Neuronal stem cell (in vitro differentiated cells): Measurements from ENCODE around the gene CDKN2AIPNL.

ENCODE experiments used
- DNase-seq: peaks from one replicate; pipeline ENCODE4 v3.0.0-alpha.2; 2013; ENCODE audit warnings: low spot score
- H2AFZ ChIP-seq: one replicate; pipeline ENCODE4 v1.6.1; 2013; ENCODE audit warnings: mild to moderate bottlenecking, low read length, inconsistent platforms
- H2AK5ac ChIP-seq: 2 replicates; pipeline ENCODE4 v1.6.1; 2013; ENCODE audit warnings: low read depth, mild to moderate bottlenecking, inconsistent platforms, low read length, moderate library complexity, mixed read lengths
- H2BK120ac ChIP-seq: 2 replicates; pipeline ENCODE4 v1.6.1; 2013; ENCODE audit warnings: low read depth, mild to moderate bottlenecking, inconsistent platforms, low read length, moderate library complexity, mixed read lengths
- H2BK12ac ChIP-seq: one replicate; pipeline ENCODE4 v1.6.1; 2013; ENCODE audit warnings: low read length, inconsistent platforms
- H2BK15ac ChIP-seq: 2 replicates; pipeline ENCODE4 v1.6.1; 2013; ENCODE audit warnings: mild to moderate bottlenecking, low read length, inconsistent platforms, mixed read lengths
- H2BK5ac ChIP-seq: one replicate; pipeline ENCODE4 v1.6.1; 2013; ENCODE audit warnings: inconsistent platforms, mild to moderate bottlenecking, low read length, moderate library complexity
- H3K14ac ChIP-seq: one replicate; pipeline ENCODE4 v1.6.1; 2013; ENCODE audit warnings: low read length, inconsistent platforms
- H3K18ac ChIP-seq: 2 replicates; pipeline ENCODE4 v1.6.1; 2013; ENCODE audit warnings: low read length, inconsistent platforms
- H3K23ac ChIP-seq: 2 replicates; pipeline ENCODE4 v1.6.1; 2013; ENCODE audit warnings: low read depth, mild to moderate bottlenecking, mixed read lengths, low read length, inconsistent platforms; ENCODE audit not compliant: poor library complexity
- H3K27ac ChIP-seq: replicated peaks from 3 replicates; pipeline ENCODE4 v1.5.1; 2013; ENCODE audit warnings: low read length, inconsistent platforms
- H3K27me3 ChIP-seq, 3 experiments: 2 replicates each; pipeline ENCODE4 v1.6.1; 2013; ENCODE audit warnings: low read length in 3 of 3, mild to moderate bottlenecking in 2 of 3, inconsistent platforms in 1 of 3, low read depth in 1 of 3, mixed read lengths in 1 of 3, moderate library complexity in 1 of 3; ENCODE audit not compliant: control insufficient read depth in 3 of 3, insufficient read depth in 3 of 3
- H3K36me3 ChIP-seq, 2 donors: replicated peaks in 1 of 2; 2 replicates each; pipeline ENCODE4 v1.6.1; 2013; ENCODE audit warnings: low read length in 2 of 2; ENCODE audit not compliant: control insufficient read depth in 2 of 2, insufficient read depth in 2 of 2
- H3K4ac ChIP-seq: 2 replicates; pipeline ENCODE4 v1.6.1; 2013; ENCODE audit warnings: inconsistent platforms, mild to moderate bottlenecking, low read length, moderate library complexity
- H3K4me1 ChIP-seq, 2 donors: 1 replicate in 1 of 2; 2 replicates in 1 of 2; pipeline ENCODE4 v1.6.1; 2013; ENCODE audit warnings: low read length in 2 of 2, low read depth in 1 of 2; ENCODE audit not compliant: control insufficient read depth in 2 of 2, insufficient read depth in 1 of 2
- H3K4me2 ChIP-seq: one replicate; pipeline ENCODE4 v1.6.1; 2013; ENCODE audit warnings: mild to moderate bottlenecking, low read length, inconsistent platforms; ENCODE audit not compliant: insufficient read depth, poor library complexity, severe bottlenecking
- H3K4me3 ChIP-seq, 2 donors: 2 replicates each; pipeline ENCODE4 v1.5.1; 2013; ENCODE audit warnings: low read length in 2 of 2, mild to moderate bottlenecking in 2 of 2, inconsistent platforms in 1 of 2, moderate library complexity in 1 of 2
- H3K79me1 ChIP-seq: one replicate; pipeline ENCODE4 v1.6.1; 2013; ENCODE audit warnings: low read depth, mild to moderate bottlenecking, inconsistent platforms, low read length, moderate library complexity
- H3K9ac ChIP-seq: one replicate; pipeline ENCODE4 v1.6.1; 2013; ENCODE audit warnings: mild to moderate bottlenecking, low read depth, low read length, inconsistent platforms; ENCODE audit not compliant: poor library complexity
- H3K9me3 ChIP-seq, 2 donors: replicated peaks in 1 of 2; 2 replicates each; pipeline versions ENCODE3 to v1.6.1; 2013; ENCODE audit warnings: low read length in 2 of 2, mild to moderate bottlenecking in 2 of 2, inconsistent platforms in 1 of 2, low read depth in 1 of 2, mixed read lengths in 1 of 2, moderate library complexity in 1 of 2; ENCODE audit not compliant: control insufficient read depth in 2 of 2, insufficient read depth in 1 of 2
- H4K8ac ChIP-seq: one replicate; pipeline ENCODE4 v1.6.1; 2013; ENCODE audit warnings: low read depth, mild to moderate bottlenecking, inconsistent platforms, low read length, moderate library complexity
- H4K91ac ChIP-seq: one replicate; pipeline ENCODE4 v1.6.1; 2013; ENCODE audit warnings: low read length, low read depth, mild to moderate bottlenecking, inconsistent platforms; ENCODE audit not compliant: poor library complexity
- WGBS, 2 donors: extraction: QIAGEN DNeasy Blood & Tissue Kit; methylation state at CpG; one replicate each; pipeline ENCODE4 v1.1.7; 2013; ENCODE audit warnings: missing lambda C conversion rate in 2 of 2, mixed read lengths in 1 of 2; ENCODE audit not compliant: insufficient read length in 2 of 2, insufficient replicate concordance in 1 of 2; ENCODE audit errors: extremely low coverage in 2 of 2; 5-methylcytosine and 5-hydroxymethylcytosine counted together

CDKN2AIPNL gene

GRCh38 chr5:134365604-134366003 lies 46.1 kb downstream of the CDKN2AIPNL start:
- H3K27me3 ChIP-seq = no peaks in the 10 kb centered on the region
- DNase-seq = no peak
- H3K4me1 ChIP-seq = peaks cover 0 to 1% of the 10 kb centered on the region in 2 donors
- no peak overlapping the region for H3K4me2 ChIP-seq
- no peak overlapping the region for H4K8ac ChIP-seq
- peaks cover 4% of the 10 kb centered on the region for H3K79me1 ChIP-seq
- no peak overlapping the region for H4K91ac ChIP-seq
- peaks cover 2 to 6% of the 10 kb centered on the region in 2 donors for H3K36me3 ChIP-seq
- H2BK120ac ChIP-seq = no peak overlapping the region
- H2BK12ac ChIP-seq = no peak overlapping the region
- no peak overlapping the region for H3K18ac ChIP-seq
- no peak overlapping the region for H3K23ac ChIP-seq
- H3K9ac ChIP-seq = no peak overlapping the region
- WGBS, 2 donors = 100% methylated on average over 1 of the region's 1 CpG; no CpG with 5 or more reads in 1 of the 2 donors
- no peak overlapping the region for H2BK15ac ChIP-seq
- no peak overlapping the region for H3K4me3 ChIP-seq
- H3K14ac ChIP-seq = no peak overlapping the region
- no peak overlapping the region for H2BK5ac ChIP-seq
- H2AFZ ChIP-seq = no peak overlapping the region
- H3K9me3 ChIP-seq = no peaks in the 10 kb centered on the region
- H3K27ac ChIP-seq = no peak overlapping the region
- no peak overlapping the region for H2AK5ac ChIP-seq
- H3K4ac ChIP-seq = no peak overlapping the region

- Histone ChIP-seq H3K4me2 (no peak overlapping the region), H3K27ac (no peak overlapping the region), H4K91ac (no peak overlapping the region), H3K4me1 (no peaks in the 10 kb centered on the region), H2BK5ac (no peak overlapping the region), H3K14ac (no peak overlapping the region), H3K27me3 (no peaks in the 10 kb centered on the region), H2BK120ac (no peak overlapping the region), H3K9me3 (no peaks in the 10 kb centered on the region), H3K4me3 (no peak overlapping the region), H2BK15ac (no peak overlapping the region), H3K4ac (no peak overlapping the region), H4K8ac (no peak overlapping the region), H3K9ac (no peak overlapping the region), H3K79me1 (no peaks in the 10 kb centered on the region), H2AFZ (no peak overlapping the region), H3K36me3 (no peaks in the 10 kb centered on the region), H2AK5ac (no peak overlapping the region), H3K18ac (no peak overlapping the region), H2BK12ac (no peak overlapping the region), H3K23ac (no peak overlapping the region)
- WGBS, 2 donors = no CpG with 5 or more reads among the region's 5 CpGs
- DNase-seq = no peak
Observed at GRCh38 chr5:134355681-134356080, 56.0 kb downstream of the CDKN2AIPNL start.
